A549 (cell line): ENCODE results near the gene CDH11. TPM values are rescaled to one million over a fixed set of nuclear protein-coding genes. Genes with fewer than 3 reads are reported as not detected.

ENCODE experiments used
- ATAC-seq, 2 experiments: fragments of 200-7000 bp in 1 of 2; fragments of >200 bp in 1 of 2; cut with Nextera tagmentation in 1 of 2; cut with Tn5 transposase in 1 of 2; 3 replicates each; pipeline versions ENCODE4 v1.8.0 to v1.9.1; 2018 to 2020; ENCODE audit warnings: mild to moderate bottlenecking in 1 of 2, moderate library complexity in 1 of 2
- CTCF ChIA-PET: fragments of 300-600 bp; sonication (Branson Sonifier 250); formaldehyde crosslinking; extraction: SDS; loops from one replicate; lab custom pipeline; 2021; ENCODE audit warnings: antibody characterized with exemption, inconsistent platforms; lab: Yijun Ruan, JAX
- POLR2A ChIA-PET: fragments of 350-600 bp; formaldehyde crosslinking; extraction: SDS; loops from one replicate; lab custom pipeline; 2021; ENCODE audit warnings: antibody characterized with exemption, inconsistent platforms; lab: Yijun Ruan, JAX
- DNase-seq, 2 experiments: peaks; one replicate each; pipeline versions ENCODE4 v3.0.0 to v3.0.0-alpha.2; 2011 to 2016; ENCODE audit warnings: low read depth in 1 of 2, low spot score in 1 of 2
- FAIRE-seq: peaks from 2 replicates; lab custom pipeline; 2011; peaks lifted over from hg19 to GRCh38; lab: Jason Lieb, UNC
- H3K27ac ChIP-seq, 2 experiments: fragments of >200 bp; sonication (Bioruptor Twin); formaldehyde crosslinking; 3 replicates each; pipeline ENCODE4 v1.5.1; 2016 to 2017
- H3K4me1 ChIP-seq: fragments of >200 bp; sonication (Bioruptor Twin); formaldehyde crosslinking; 3 replicates; pipeline ENCODE4 v1.6.1; 2016
- H3K4me2 ChIP-seq: fragments of >200 bp; sonication (Bioruptor Twin); formaldehyde crosslinking; 3 replicates; pipeline ENCODE4 v1.6.1; 2016
- H3K4me3 ChIP-seq: fragments of >200 bp; sonication (Bioruptor Twin); formaldehyde crosslinking; 3 replicates; pipeline ENCODE4 v1.5.1; 2016
- H3K9me3 ChIP-seq: fragments of >200 bp; sonication (Bioruptor Twin); formaldehyde crosslinking; 3 replicates; pipeline ENCODE4 v1.6.1; 2016
- BHLHE40 ChIP-seq: IDR thresholded peaks from 2 replicates; pipeline ENCODE4 v1.6.1; 2012; ENCODE audit warnings: low read depth, low read length, inconsistent platforms
- CBX8 ChIP-seq: fragments of 200-600 bp; sonication (generic); IDR thresholded peaks from 2 replicates; pipeline ENCODE4 v1.6.1; 2016
- CTCF ChIP-seq: fragments of >200 bp; sonication (Bioruptor Twin); formaldehyde crosslinking; IDR thresholded peaks from 3 replicates; pipeline ENCODE4 v1.5.1; 2016
- EP300 ChIP-seq, 2 experiments: fragments of >200 bp; sonication (Bioruptor Twin); formaldehyde crosslinking; IDR thresholded peaks; 2 replicates in 1 of 2; 3 replicates in 1 of 2; pipeline ENCODE4 v1.6.1; 2016 to 2017
- ESRRA ChIP-seq: fragments of 150-350 bp; IDR thresholded peaks from 2 replicates; pipeline ENCODE4 v1.6.1; 2014; ENCODE audit warnings: mild to moderate bottlenecking, low read length, borderline replicate concordance
- FOSB ChIP-seq: fragments of 250-450 bp; sonication (Bioruptor Pico); IDR thresholded peaks from 2 replicates; pipeline ENCODE4 v1.5.0; 2020; ENCODE audit warnings: mild to moderate bottlenecking, moderate library complexity
- HDAC2 ChIP-seq: fragments of 200-600 bp; sonication (generic); IDR thresholded peaks from 2 replicates; pipeline ENCODE4 v1.6.1; 2016
- HOXA7 ChIP-seq: fragments of 250-450 bp; sonication (Bioruptor Pico); IDR thresholded peaks from 2 replicates; pipeline ENCODE4 v1.5.0; 2020; ENCODE audit warnings: mild to moderate bottlenecking, moderate library complexity
- MAFK ChIP-seq: fragments of 450-650 bp; IDR thresholded peaks from 2 replicates; pipeline ENCODE4 v1.6.1; 2014; ENCODE audit not compliant: partially characterized antibody
- NFE2L2 ChIP-seq: fragments of 150-350 bp; conservative IDR thresholded peaks from 2 replicates; pipeline ENCODE4 v1.6.1; 2014; ENCODE audit warnings: low read length
- NPAS2 ChIP-seq: fragments of 250-450 bp; sonication (Bioruptor Pico); IDR thresholded peaks from 2 replicates; pipeline ENCODE4 v1.8.0; 2022; ENCODE audit warnings: mild to moderate bottlenecking, moderate library complexity, borderline replicate concordance
- PBX3 ChIP-seq: IDR thresholded peaks from 2 replicates; pipeline ENCODE4 v1.6.1; 2012
- RARB ChIP-seq: fragments of 250-450 bp; sonication (Bioruptor Pico); IDR thresholded peaks from 2 replicates; pipeline ENCODE4 v1.8.0; 2021; ENCODE audit warnings: mild to moderate bottlenecking, moderate library complexity
- REST ChIP-seq: fragments of 200-600 bp; sonication (generic); IDR thresholded peaks from 2 replicates; pipeline ENCODE4 v1.6.1; 2016; ENCODE audit warnings: antibody characterized with exemption, mild to moderate bottlenecking, moderate library complexity
- SREBF2 ChIP-seq: fragments of 450-650 bp; IDR thresholded peaks from 2 replicates; pipeline ENCODE4 v1.6.1; 2014; ENCODE audit warnings: mild to moderate bottlenecking, moderate library complexity
- TP53 ChIP-seq: fragments of 250-450 bp; sonication (Bioruptor Pico); IDR thresholded peaks from 2 replicates; pipeline ENCODE4 v1.5.0; 2021; ENCODE audit warnings: mild to moderate bottlenecking, moderate library complexity
- ZNF302 ChIP-seq: fragments of 250-450 bp; sonication (Bioruptor Pico); IDR thresholded peaks from 2 replicates; pipeline ENCODE4 v1.9.0; 2021; ENCODE audit warnings: inconsistent platforms, mild to moderate bottlenecking, moderate library complexity
- WGBS: methylation state at CpG from one replicate; pipeline ENCODE4 v1.1.6; 2017; ENCODE audit errors: missing lambda C conversion rate; 5-methylcytosine and 5-hydroxymethylcytosine counted together
- polyA plus RNA-seq, 4 experiments: library from polyadenylated mRNA; depleted of rRNA in 3 of 4; stranded (reverse); fragments of >200 nt; fragmentation: RNase III in 1 of 4; extraction: RNeasy Plus Mini Kit Qiagen cat#74134 plus additional on column Dnase treatment in 1 of 4; gene quantifications; 2 replicates in 3 of 4; 3 replicates in 1 of 4; pipeline ENCODE4 v1.2.3, GENCODE V29; 2011 to 2017
- TF ChIP-seq, protein P1 (sequence below): fragments of >200 bp; sonication (Bioruptor Twin); formaldehyde crosslinking; IDR thresholded peaks from 3 replicates; pipeline ENCODE4 v1.6.1; 2016

Gene CDH11
- polyA plus RNA-seq, 2 of the 4 experiments (the other 2 are of a cell fraction): 0.72 to 1.1 TPM

DNA sequence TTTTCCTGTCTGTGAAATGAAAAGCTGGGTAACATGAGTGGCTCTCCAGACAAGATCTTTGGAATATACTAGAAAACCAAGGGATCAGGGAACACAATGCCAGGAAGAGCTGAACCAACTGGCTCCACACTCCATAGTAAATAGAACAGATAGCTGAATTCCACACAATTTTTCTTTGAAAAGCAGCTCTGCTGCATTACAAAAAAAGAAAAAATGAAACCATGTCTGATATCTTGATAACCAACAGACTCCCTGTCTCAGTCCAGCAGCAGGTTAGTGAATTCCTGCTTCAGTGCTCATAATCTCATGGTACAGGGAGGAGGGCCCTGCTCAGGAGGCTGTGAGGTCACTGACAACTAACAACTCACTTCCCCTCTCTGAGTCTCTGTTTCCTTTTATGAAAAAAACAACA lies 97.1 kb downstream of the CDH11 start (continued):
- TF ChIP-seq REST: no peak

- Histone ChIP-seq H3K4me1 (no peaks in the 10 kb centered on the region), H3K4me3 (no peak overlapping the region)
- POLR2A ChIA-PET: no interaction called here
- no peak for TF ChIP-seq HOXA7 (CRISPR knock-in tag)
- TF ChIP-seq FOSB (CRISPR knock-in tag): no peak
- TF ChIP-seq REST: no peak
- TF ChIP-seq, all 56 proteins: peak for 0
- no peak for DNase-seq
- Histone ChIP-seq H3K27ac (no peak overlapping the region), H3K4me2 (no peak overlapping the region), H3K9me3 (no peaks in the 10 kb centered on the region)
- no peak for ATAC-seq
- CTCF ChIA-PET: no interaction called here
- FAIRE-seq: no peak
- 0% methylated on average over 4 of the region's 4 CpGs for WGBS
Observed at GRCh38 chr16:65023802-65024201, 98.1 kb downstream of the CDH11 start.

DNA sequence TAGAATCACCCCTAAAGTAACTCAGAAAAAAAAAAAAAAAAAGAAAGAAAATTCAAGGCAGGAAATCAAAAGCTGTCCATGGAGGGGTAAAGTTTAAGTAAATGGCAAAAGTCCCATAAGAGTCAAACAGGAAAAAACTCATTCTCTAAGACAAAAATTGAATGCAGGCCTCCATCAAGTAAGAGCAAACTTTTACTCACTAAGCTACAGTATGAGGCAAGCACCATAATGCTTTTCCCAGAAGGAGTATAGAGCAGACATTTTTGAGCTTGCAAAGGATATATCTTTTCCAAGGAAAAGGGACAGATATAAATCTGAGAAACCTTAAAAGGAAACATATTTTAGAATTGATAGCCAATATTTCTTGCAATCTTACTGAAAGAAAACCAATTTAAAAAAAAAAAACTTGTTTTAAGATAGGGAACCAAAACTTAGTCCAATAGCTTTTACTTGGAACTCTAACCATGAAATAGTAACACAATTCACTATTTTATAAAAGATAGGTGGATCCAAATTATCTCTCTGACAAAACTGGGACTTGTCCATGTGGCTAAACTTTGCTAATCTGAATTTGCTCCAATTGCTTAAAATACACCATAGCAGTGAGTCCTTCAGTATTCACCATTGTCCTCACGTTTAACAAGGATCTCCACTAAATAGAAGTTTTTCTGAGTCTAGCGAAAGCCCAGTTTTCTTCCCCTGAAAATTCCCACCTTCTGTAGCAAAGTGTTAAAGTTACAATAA lies 99.8 kb downstream of the CDH11 start:
- Histone ChIP-seq H3K27ac (no peak overlapping the region), H3K4me1 (no peaks in the 10 kb centered on the region), H3K4me2 (no peak overlapping the region), H3K9me3 (no peaks in the 10 kb centered on the region), H3K4me3 (no peak overlapping the region)
- POLR2A ChIA-PET: no interaction called here
- no peak for FAIRE-seq
- TF ChIP-seq NPAS2 (CRISPR knock-in tag) (no peak), NFE2L2 (no peak), ESRRA (no peak), TP53 (CRISPR knock-in tag) (no peak), CTCF (no peak), EP300 (IDR thresholded peaks at IDR 0.05) (no peak), ZNF302 (CRISPR knock-in tag) (no peak), SREBF2 (no peak), MAFK (no peak), BHLHE40 (no peak), CBX8 (no peak), HOXA7 (CRISPR knock-in tag) (no peak), RARB (no peak), PBX3 (no peak), HDAC2 (no peak)
- TF ChIP-seq, protein P1, sequence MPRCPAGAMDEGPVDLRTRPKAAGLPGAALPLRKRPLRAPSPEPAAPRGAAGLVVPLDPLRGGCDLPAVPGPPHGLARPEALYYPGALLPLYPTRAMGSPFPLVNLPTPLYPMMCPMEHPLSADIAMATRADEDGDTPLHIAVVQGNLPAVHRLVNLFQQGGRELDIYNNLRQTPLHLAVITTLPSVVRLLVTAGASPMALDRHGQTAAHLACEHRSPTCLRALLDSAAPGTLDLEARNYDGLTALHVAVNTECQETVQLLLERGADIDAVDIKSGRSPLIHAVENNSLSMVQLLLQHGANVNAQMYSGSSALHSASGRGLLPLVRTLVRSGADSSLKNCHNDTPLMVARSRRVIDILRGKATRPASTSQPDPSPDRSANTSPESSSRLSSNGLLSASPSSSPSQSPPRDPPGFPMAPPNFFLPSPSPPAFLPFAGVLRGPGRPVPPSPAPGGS: no peak
- CTCF ChIA-PET: no interaction called here
- DNase-seq: no peak
- WGBS: 15% methylated on average over 2 of the region's 2 CpGs
- no peak for ATAC-seq
